Measurements from ENCODE around the gene LRRTM2. TPM values are rescaled to one million over a fixed set of nuclear protein-coding genes. Genes with fewer than 3 reads are reported as not detected.

Gene LRRTM2
- total RNA-seq, 2 experiments from 2014 or later = 0.22 TPM; not detected in 1

GRCh38 chr5:138853132-138853531 lies 22.0 kb downstream of the LRRTM2 start:
- ChIA-PET CTCF (ENCODE audit: unreplicated experiment) (no interaction called here), POLR2A (no interaction called here)
- H3K9me2 ChIP-seq (ENCODE audit: insufficient read depth, low read length) = no peaks in the 10 kb centered on the region
- H3K9me3 ChIP-seq (ENCODE audit: low read length) = no peaks in the 10 kb centered on the region
- H3K36me3 ChIP-seq (ENCODE audit: insufficient read depth, low read length) = no peaks in the 10 kb centered on the region
- H4K20me1 ChIP-seq (ENCODE audit: insufficient read depth, low read length) = no peaks in the 10 kb centered on the region
- intact Hi-C loops (cut with micrococcal nuclease; ENCODE audit: unreplicated experiment) = no loop called here
- no TSS peak for BruUV-seq (replicated peaks)
- no peaks in the 10 kb centered on the region for H3K4me1 ChIP-seq (ENCODE audit: insufficient read depth, low read length, poor library complexity, severe bottlenecking)
- no peak overlapping the region for H3K4me2 ChIP-seq (ENCODE audit: low read length)
- H3K4me3 ChIP-seq (ENCODE audit: low read depth, low read length, poor library complexity, severe bottlenecking) = no peak overlapping the region
- TF ChIP-seq CTCF (conservative IDR thresholded peaks at IDR 0.05; ENCODE audit: low read length) = no peak
- no peaks in the 10 kb centered on the region for H3K79me2 ChIP-seq (ENCODE audit: insufficient read depth, low read depth, low read length)
- H3K27ac ChIP-seq (ENCODE audit: low read depth, low read length, poor library complexity, severe bottlenecking) = no peak overlapping the region
- no peak for DNase-seq (ENCODE audit: low spot score)
- H2AFZ ChIP-seq (ENCODE audit: low read length) = no peak overlapping the region

- BruUV-seq (replicated peaks) = no TSS peak
- no peak for DNase-seq (ENCODE audit: low spot score)
- no peak for TF ChIP-seq EZH2phosphoT487 (IDR thresholded peaks at IDR 0.05; ENCODE audit: borderline replicate concordance, low read depth, low read length)
- no peak for TF ChIP-seq CTCF (conservative IDR thresholded peaks at IDR 0.05; ENCODE audit: low read length)
These were observed 24.2 kb downstream of the LRRTM2 start for GRCh38 chr5:138850865-138851435.

GRCh38 chr5:138849882-138850281 lies 25.3 kb downstream of the LRRTM2 start:
- CTCF ChIA-PET (ENCODE audit: unreplicated experiment) = no interaction called here
- no peaks in the 10 kb centered on the region for H3K9me2 ChIP-seq (ENCODE audit: insufficient read depth, low read length)
- H2AFZ ChIP-seq (ENCODE audit: low read length) = no peak overlapping the region
- intact Hi-C loops (cut with micrococcal nuclease; ENCODE audit: unreplicated experiment) = no loop called here
- DNase-seq (ENCODE audit: low spot score) = no peak
- no peaks in the 10 kb centered on the region for H3K9me3 ChIP-seq (ENCODE audit: low read length)
- H3K79me2 ChIP-seq (ENCODE audit: insufficient read depth, low read depth, low read length) = no peaks in the 10 kb centered on the region
- no peaks in the 10 kb centered on the region for H3K4me1 ChIP-seq (ENCODE audit: insufficient read depth, low read length, poor library complexity, severe bottlenecking)
- no TSS peak for BruUV-seq (replicated peaks)
- no peaks in the 10 kb centered on the region for H3K36me3 ChIP-seq (ENCODE audit: insufficient read depth, low read length)
- H4K20me1 ChIP-seq (ENCODE audit: insufficient read depth, low read length) = no peaks in the 10 kb centered on the region
- TF ChIP-seq CTCF (conservative IDR thresholded peaks at IDR 0.05; ENCODE audit: low read length) = no peak
- TF ChIP-seq EZH2phosphoT487 (IDR thresholded peaks at IDR 0.05; ENCODE audit: borderline replicate concordance, low read depth, low read length) = no peak
- no peak overlapping the region for H3K27ac ChIP-seq (ENCODE audit: low read depth, low read length, poor library complexity, severe bottlenecking)
- no peak overlapping the region for H3K4me3 ChIP-seq (ENCODE audit: low read depth, low read length, poor library complexity, severe bottlenecking)
- POLR2A ChIA-PET = no interaction called here
- H3K4me2 ChIP-seq (ENCODE audit: low read length) = no peak overlapping the region

More at GRCh38 chr5:138850865-138851435, 24.2 kb downstream of the LRRTM2 start:
- no peaks in the 10 kb centered on the region for H3K4me1 ChIP-seq (ENCODE audit: insufficient read depth, low read length, poor library complexity, severe bottlenecking)
- CTCF ChIA-PET (ENCODE audit: unreplicated experiment) = no interaction called here
- H3K9me3 ChIP-seq (ENCODE audit: low read length) = no peaks in the 10 kb centered on the region
- no peak overlapping the region for H3K27ac ChIP-seq (ENCODE audit: low read depth, low read length, poor library complexity, severe bottlenecking)
- intact Hi-C loops (cut with micrococcal nuclease; ENCODE audit: unreplicated experiment) = no loop called here
- no peaks in the 10 kb centered on the region for H3K79me2 ChIP-seq (ENCODE audit: insufficient read depth, low read depth, low read length)
- H3K9me2 ChIP-seq (ENCODE audit: insufficient read depth, low read length) = no peaks in the 10 kb centered on the region
- no peaks in the 10 kb centered on the region for H4K20me1 ChIP-seq (ENCODE audit: insufficient read depth, low read length)
- H3K4me2 ChIP-seq (ENCODE audit: low read length) = no peak overlapping the region
- H2AFZ ChIP-seq (ENCODE audit: low read length) = no peak overlapping the region
- no peak overlapping the region for H3K4me3 ChIP-seq (ENCODE audit: low read depth, low read length, poor library complexity, severe bottlenecking)
- no peaks in the 10 kb centered on the region for H3K36me3 ChIP-seq (ENCODE audit: insufficient read depth, low read length)
- POLR2A ChIA-PET = no interaction called here

All from OCI-LY7 (cell line).